GM19395 (cell line): Measurements from ENCODE around the gene DSCAM.
"Not testable (repeated sequence)": the region's sequence is repeated elsewhere in the genome, so short reads cannot be mapped to it uniquely, and the experiment has no call there.

Experiments
- ATAC-seq: cut with Tn5 transposase; IDR thresholded peaks from one replicate; pipeline ENCODE4 v1.9.1; 2021; ENCODE audit warnings: mild to moderate bottlenecking, moderate library complexity; ENCODE audit not compliant: unreplicated experiment

The DSCAM gene

GRCh38 chr21:40074710-40075109, 772.2 kb downstream of the DSCAM start:
- ATAC-seq, result no peak

DNA sequence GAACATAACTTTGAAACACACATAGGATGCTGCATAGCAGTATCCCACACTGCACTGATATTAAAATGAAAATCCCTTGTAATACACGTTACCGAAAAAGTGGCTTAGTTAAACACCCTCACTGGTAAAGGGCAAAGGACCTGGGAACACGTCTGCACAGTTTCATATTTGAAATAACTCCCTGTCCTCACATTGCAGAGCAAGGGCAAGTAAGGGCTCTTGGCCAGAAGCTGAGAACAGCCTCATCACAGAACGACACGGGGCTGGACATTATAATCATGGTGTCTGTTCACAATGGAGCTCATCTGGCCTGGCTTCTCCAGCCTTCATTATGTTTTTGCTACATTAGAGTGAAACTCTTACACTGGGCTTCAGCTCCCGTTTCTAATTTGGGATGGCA, 772.8 kb downstream of the DSCAM start:
- no peak for ATAC-seq

- ATAC-seq, result no peak
Observed at GRCh38 chr21:40073642-40074041, 773.3 kb downstream of the DSCAM start.

GRCh38 chr21:40070871-40071270, 776.1 kb downstream of the DSCAM start:
- ATAC-seq, result no peak

DNA sequence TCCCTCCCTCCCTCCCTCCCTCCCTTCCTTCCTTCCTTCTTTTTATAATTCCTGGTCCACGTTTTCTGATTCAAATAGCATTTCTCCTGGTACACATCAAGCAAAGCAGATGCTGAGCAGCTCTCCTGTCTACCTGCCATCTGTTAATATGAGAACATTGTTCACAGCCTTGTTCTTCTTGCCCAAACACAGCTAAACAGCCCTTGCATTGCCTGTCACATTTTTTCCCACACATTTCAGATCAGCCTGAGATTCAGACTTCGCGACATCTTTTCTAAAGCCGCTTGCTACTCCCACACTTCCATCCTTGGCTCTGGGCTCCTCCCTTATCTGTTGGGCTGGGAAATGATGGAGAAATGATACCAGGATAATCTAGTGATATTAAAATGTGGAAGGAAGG, 779.2 kb downstream of the DSCAM start:
- no peak for ATAC-seq

GRCh38 chr21:40066221-40066620, 780.7 kb downstream of the DSCAM start:
- ATAC-seq, result no peak

DNA sequence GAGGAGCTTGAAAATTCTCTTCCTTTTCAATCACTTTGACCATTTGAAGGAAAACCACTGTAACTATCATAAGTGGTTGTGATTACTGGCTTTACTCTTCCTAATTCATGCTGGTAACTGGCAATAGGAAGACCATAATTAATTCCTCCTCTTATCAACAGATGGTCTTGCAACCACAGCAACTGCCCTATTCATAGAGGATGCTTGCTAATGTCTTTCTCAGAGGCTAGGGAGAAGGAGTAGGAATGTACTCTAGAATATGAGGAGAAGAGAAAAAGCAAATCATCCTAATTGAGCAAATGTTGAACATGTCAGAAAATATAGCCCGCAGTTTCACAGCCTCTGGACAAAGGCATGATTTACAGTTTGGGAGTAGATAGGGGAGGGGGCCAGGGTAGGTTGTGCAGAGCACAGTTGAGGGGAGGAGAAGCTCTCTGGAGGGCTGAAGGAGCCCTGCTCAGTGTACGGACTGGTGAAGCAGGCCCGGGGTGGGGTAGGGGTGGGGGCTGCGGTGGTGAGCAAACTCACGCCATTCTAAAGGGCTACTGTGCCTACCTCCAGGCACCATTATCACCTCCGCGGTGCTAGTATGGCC, 786.8 kb downstream of the DSCAM start:
- ATAC-seq, result no peak

DNA sequence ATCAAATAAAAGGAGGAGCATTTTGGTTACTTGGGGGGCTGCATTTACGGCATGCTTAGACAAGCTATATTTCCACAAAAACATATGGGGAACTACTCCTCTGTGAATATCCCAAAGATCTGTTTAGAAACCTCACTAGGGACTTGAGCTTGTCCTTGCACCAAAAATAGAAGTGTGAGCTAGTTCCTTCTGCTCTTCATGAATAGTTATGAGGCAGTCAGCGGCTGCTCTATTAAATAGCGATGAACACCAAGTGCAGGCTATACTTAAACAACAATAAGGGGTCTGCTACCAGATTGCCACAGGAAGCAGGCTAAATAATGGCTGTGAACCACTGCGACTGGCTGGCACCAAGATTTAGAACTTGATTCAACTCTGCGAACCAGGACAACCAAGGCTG, 789.6 kb downstream of the DSCAM start:
- no peak for ATAC-seq

GRCh38 chr21:40056031-40056430, 790.9 kb downstream of the DSCAM start:
- no peak for ATAC-seq

- no peak for ATAC-seq
Observed at GRCh38 chr21:40054403-40054802, 792.6 kb downstream of the DSCAM start.

GRCh38 chr21:40053007-40053406, 794.0 kb downstream of the DSCAM start:
- no peak for ATAC-seq

DNA sequence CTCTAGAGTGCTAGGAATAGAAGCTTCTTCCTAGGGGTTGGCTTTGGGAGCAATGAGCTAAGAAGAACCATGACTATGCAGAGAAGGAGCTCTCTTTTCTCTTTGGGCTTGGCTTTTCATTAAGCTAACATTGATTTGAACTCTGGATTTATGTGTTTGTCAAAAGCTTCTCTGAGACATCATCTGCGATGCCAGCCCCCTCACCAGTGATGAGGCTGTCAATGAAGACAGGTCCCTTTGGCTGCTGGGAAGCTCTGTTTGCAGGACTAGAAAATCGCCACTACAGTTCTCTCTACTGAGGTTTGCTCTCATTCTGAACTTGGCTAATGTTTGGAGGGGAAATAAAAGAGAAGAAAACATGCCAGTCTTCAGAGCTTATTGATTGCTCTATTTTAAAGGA, 794.7 kb downstream of the DSCAM start:
- no peak for ATAC-seq

- no peak for ATAC-seq
Observed at GRCh38 chr21:40051801-40052200, 795.2 kb downstream of the DSCAM start.

DNA sequence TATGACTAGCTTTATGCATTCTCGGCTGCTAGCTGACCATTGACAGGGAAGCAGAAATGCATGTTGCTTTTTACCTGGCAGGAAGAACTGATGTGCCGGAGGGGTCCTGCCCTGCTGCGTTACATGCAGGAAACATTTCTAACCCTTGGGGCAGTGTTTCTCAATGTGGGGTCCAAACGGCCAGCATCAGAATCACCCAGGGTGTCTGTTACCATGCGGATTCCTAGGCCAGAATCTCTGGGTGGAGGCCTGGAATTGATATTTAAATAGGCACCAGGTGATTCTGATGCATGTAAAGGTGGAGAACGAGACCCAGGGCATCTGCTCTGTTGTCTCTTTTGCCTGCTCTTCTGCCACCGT, 797.0 kb downstream of the DSCAM start:
- ATAC-seq, result no peak

DNA sequence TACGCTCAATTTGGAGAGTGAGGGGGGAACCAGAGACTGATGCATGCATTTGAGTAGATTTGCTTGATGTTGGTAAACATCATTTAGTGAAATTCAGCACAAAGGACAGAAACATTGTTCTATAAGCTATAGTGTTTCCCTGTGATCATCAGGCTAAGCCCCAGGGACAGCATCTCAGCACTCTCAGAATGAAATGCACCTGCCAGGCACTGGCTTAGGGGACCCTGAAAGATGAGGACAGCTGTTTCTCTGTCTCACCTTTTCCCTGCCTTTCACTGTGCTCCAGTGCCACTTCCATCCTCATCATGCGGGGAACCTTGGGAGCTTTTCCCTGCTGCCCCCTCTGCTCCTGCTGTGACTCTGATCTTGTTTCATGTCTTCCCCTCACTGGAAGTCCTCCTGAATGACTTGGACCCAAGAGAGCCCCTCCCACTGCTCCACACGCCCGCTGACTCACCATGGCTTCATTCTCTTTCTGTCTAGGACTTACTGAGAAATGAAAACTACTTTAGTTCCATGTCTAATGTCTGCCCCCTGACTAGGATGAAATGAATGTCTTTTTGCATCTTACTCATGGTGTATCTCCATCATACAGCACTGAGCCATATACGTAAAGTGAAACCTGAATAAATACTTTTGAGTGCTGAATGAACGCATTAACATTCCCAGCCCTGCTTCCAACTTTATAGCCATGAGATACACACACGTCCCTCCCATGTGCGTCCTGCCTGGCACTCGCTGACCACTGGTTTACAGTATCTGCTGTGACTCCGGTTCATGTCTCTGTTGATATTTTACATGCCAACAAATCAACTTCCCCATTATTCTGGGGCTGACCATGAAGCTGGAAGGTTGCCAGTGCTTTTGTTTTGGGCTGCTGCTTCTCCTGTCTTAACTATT, 797.7 kb downstream of the DSCAM start:
- no peak for ATAC-seq

DNA sequence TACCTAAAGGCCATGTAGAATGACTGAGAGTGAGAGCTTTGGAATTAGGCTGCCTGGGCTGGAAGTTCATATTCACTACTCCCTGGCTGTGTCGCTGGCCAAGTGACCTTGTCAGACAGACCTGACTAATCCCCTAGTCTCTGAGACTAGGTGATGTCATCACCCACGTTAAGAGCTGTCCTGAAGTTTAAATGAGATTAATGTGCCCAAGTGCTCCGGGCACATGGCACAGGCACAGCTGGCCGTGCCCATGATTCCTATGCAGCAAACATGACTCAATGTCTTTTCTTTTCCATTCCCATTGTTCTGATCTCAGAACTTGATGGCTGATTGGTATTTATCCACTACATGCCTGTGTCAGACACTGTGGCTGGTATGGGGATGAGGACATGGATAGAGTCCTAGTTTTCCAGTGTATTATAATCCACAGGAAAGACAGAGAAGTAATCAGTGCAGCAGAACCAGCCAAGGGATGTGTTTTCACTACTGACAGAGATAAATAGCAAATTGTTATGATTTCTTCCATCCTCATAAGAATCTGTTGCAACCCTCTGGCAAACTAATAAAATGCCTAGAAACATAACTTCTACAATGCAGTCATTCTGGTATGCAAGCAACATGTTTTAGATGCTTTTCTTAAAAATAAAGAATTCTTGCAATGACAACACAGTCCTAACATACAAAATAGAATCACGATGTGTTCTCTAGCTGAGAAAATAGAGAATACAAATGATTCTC, 798.8 kb downstream of the DSCAM start:
- ATAC-seq, result no peak

- ATAC-seq, result no peak
Observed at GRCh38 chr21:40047211-40047610, 799.7 kb downstream of the DSCAM start.

GRCh38 chr21:40043866-40044265, 803.1 kb downstream of the DSCAM start:
- no peak for ATAC-seq

DNA sequence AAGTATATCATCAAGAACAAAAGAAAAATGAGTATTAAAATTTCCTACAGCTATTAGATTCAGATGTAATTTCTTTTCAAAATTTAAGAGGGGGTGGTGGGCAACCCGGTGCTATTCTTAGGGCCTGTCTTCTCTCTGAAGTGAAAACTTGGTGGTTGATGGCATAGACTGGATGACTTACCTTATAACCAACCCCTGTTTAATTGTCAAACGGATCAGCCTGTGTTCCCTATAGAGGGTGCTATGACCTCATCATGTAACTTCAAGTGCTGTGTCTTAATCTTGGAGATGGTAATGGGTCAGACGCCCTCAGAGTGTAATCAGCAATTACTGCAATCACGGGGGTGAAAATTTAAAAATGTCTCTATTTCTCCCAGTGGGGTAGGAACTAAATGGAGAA, 803.5 kb downstream of the DSCAM start:
- ATAC-seq, result no peak

- no peak for ATAC-seq
Observed at GRCh38 chr21:40041446-40041845, 805.5 kb downstream of the DSCAM start.

- not testable (repeated sequence) for ATAC-seq
Observed at GRCh38 chr21:40033156-40033782, 813.7 kb downstream of the DSCAM start.
